ENCODE measurements around the gene CRLF2.
A peak's percentile ranks its signal among the peaks of the same experiment; 100 is the strongest.

Gene CRLF2

DNA sequence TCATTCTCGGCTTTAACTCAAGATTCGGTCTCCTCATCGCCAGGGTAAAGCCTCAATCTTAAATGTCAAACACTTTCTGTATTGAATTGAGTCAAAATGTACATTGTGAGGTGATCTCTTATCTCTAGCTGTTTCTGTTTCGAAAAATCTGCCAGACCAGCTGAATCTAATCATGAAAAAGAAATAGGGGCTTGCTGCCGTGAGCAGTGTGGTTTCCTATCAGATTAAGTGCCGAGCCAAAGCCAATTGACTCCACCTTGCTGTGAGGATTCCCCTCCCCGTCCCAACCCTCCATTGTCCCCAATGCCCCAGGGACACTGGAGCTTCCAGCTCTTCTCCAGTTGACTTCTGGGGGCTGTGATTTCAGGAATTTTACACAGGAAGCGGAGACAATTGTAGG lies 12.5 kb upstream of the CRLF2 start:
- no peak for DNase-seq (ENCODE audit: low read depth)
- TF ChIP-seq, protein P1, sequence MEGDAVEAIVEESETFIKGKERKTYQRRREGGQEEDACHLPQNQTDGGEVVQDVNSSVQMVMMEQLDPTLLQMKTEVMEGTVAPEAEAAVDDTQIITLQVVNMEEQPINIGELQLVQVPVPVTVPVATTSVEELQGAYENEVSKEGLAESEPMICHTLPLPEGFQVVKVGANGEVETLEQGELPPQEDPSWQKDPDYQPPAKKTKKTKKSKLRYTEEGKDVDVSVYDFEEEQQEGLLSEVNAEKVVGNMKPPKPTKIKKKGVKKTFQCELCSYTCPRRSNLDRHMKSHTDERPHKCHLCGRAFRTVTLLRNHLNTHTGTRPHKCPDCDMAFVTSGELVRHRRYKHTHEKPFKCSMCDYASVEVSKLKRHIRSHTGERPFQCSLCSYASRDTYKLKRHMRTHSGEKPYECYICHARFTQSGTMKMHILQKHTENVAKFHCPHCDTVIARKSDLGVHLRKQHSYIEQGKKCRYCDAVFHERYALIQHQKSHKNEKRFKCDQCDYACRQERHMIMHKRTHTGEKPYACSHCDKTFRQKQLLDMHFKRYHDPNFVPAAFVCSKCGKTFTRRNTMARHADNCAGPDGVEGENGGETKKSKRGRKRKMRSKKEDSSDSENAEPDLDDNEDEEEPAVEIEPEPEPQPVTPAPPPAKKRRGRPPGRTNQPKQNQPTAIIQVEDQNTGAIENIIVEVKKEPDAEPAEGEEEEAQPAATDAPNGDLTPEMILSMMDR (conservative IDR thresholded peaks at IDR 0.05; ENCODE audit: low read depth, low read length), result no peak
- H3K4me3 ChIP-seq (ENCODE audit: low read depth, low read length), result no peak overlapping the region

DNA sequence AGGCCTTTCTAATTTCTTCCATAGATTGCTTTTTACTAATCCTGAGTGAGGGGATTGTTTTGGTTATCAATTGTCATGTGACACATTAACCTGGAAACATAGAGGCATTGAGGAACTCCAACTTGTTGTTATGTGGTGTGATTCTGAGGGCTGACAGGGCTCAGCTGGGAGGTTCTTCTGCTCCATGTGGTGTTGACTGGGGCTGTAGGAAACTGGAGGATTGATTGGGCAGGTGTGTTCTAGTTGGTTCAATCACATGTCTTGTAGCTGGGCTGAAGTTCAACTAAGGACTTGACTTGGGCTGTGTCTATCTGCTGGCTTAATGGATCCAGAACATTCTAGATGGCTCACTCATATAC lies 10.8 kb upstream of the CRLF2 start:
- H3K4me3 ChIP-seq (ENCODE audit: low read depth, low read length), result no peak overlapping the region
- no peak for DNase-seq (ENCODE audit: low read depth)
- TF ChIP-seq, protein P1 (conservative IDR thresholded peaks at IDR 0.05; ENCODE audit: low read depth, low read length), result no peak

DNA sequence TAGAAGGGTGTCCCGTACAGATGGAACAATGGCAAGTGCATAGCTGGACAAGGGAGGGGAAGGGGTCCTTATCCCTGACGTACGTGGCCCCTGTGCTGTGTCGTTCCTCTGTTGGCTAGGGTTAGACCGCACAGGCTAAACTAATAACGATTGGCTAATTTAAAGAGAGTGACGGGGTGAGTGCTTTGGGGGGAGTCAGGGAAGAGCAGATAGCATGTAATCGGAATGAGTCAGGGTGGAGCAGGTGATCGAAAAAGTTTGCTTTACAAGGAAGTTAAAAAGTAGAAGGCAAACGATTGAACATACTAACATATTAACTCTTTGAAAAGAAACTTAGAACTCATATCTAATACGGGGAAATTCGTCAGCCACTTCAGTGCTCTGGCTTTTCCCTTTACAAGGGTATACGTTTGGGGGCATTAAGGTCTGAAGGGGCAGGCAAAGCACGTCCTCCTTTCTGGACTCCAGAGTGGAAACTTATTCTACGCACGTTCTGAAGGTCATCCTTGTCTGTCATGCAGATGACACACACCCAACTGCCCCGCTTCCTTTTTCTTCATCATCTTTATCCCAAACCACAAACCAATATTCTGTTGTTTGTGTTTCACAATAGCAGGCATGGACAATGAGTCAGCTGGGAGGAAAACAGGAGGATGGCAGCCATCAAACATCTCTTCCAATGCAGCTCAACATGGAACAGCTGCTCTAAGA lies 10.2 kb upstream of the CRLF2 start:
- TF ChIP-seq, protein P1 (conservative IDR thresholded peaks at IDR 0.05; ENCODE audit: low read depth, low read length), result no peak
- no peak overlapping the region for H3K4me3 ChIP-seq (ENCODE audit: low read depth, low read length)
- DNase-seq (ENCODE audit: low read depth), result peak; percentile 5

DNA sequence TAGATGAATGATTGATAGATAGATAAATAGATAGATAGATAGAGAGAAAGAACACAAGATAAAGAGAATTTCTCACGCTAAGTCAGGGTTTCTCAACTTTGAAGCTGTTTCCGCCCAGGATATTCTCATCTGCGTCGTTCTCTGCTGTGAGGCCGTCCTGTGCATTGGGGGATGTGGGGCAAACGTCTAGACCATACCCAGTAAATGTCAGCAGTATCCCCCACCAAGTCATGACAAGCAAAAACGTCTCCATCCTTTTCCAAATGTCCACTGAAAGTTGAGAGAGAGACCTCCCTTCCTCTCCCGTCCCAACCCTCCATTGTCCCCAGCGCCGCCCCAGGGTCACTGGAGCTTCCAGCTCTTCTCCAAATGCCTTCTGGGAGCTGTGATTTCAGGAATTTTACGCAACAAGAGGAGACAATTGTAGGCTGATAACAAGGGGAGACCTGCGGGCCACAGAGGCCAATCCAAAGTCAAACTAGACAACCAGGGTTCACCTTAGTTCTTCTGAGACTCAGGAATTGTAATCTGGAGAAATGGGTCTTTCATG lies 8.9 kb upstream of the CRLF2 start:
- TF ChIP-seq, protein P1 (conservative IDR thresholded peaks at IDR 0.05; ENCODE audit: low read depth, low read length), result no peak
- DNase-seq (ENCODE audit: low read depth), result no peak
- no peak overlapping the region for H3K4me3 ChIP-seq (ENCODE audit: low read depth, low read length)

DNA sequence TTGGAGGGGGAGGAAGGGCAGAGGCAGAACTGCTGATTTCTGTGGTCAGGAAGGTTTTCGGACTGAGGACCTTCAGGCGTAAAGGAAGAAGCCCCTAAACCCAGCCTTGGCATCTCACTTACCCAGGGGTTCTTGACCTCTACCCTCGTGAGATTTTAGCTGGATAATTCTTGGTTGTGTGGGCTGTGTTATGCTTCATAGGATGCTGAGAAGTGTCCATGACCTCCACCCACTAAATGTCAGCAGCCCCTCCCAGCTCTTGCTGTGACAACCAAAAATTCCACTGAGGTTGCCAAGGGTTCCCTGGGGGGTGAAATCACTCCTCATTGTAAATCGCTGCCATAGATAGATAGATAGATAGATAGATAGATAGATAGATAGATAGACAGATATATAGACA lies 5.8 kb upstream of the CRLF2 start:
- TF ChIP-seq, protein P1 (conservative IDR thresholded peaks at IDR 0.05; ENCODE audit: low read depth, low read length), result no peak
- no peak overlapping the region for H3K4me3 ChIP-seq (ENCODE audit: low read depth, low read length)
- no peak for DNase-seq (ENCODE audit: low read depth)

GRCh38 chrX:1215123-1215823 lies 2.8 kb upstream of the CRLF2 start:
- TF ChIP-seq, protein P1 (conservative IDR thresholded peaks at IDR 0.05; ENCODE audit: low read depth, low read length), result no peak
- DNase-seq (ENCODE audit: low read depth), result no peak
- no peak overlapping the region for H3K4me3 ChIP-seq (ENCODE audit: low read depth, low read length)
